ENCODE results near the gene DLK1. TPM values are rescaled to one million over a fixed set of nuclear protein-coding genes. Genes with fewer than 3 reads are reported as not detected.

The DLK1 gene
- total and polyA plus RNA-seq, 2 experiments from 2014 or later, result not detected

GRCh38 chr14:100740196-100740825 is 13.6 kb downstream of the DLK1 start:
- in situ Hi-C loops (cut with MboI), result no loop called here
- Histone ChIP-seq H3K36me3 (ENCODE audit: low read depth) (no peaks in the 10 kb centered on the region), H3K4me2 (ENCODE audit: unreplicated experiment) (no peak overlapping the region)

GRCh38 chr14:100740929-100741328 is 14.2 kb downstream of the DLK1 start:
- Histone ChIP-seq H3K4me2 (ENCODE audit: unreplicated experiment) (no peak overlapping the region), H3K27me3 (replicated peaks; ENCODE audit: insufficient read depth) (no peaks in the 10 kb centered on the region), H3K4me3 (no peak overlapping the region), H3K27ac (no peak overlapping the region), H3K9me2 (ENCODE audit: insufficient read depth) (no peaks in the 10 kb centered on the region), H2AFZ (no peak overlapping the region), H3F3A (ENCODE audit: insufficient read depth) (no peaks in the 10 kb centered on the region), H4K20me1 (ENCODE audit: insufficient read depth) (no peaks in the 10 kb centered on the region), H3K9me3 (ENCODE audit: low read depth) (no peaks in the 10 kb centered on the region), H3K9ac (no peak overlapping the region), H3K36me3 (ENCODE audit: low read depth) (no peaks in the 10 kb centered on the region), H3K79me2 (ENCODE audit: insufficient read depth) (no peaks in the 10 kb centered on the region), H3K4me1 (ENCODE audit: insufficient read depth) (no peaks in the 10 kb centered on the region)
- no peak for TF ChIP-seq EZH2 (IDR thresholded peaks at IDR 0.05; ENCODE audit: insufficient read depth, poor library complexity, severe bottlenecking)
- in situ Hi-C loops (cut with MboI), result no loop called here
- no peak for DNase-seq
- WGBS, 2 experiments (ENCODE audit: low coverage in 1 of 2, low lambda C conversion rate in 2 of 2, missing lambda C conversion rate in 2 of 2), result 89 to 93% methylated on average over 7 of the region's 7 CpGs

More at GRCh38 chr14:100740196-100740825, 13.6 kb downstream of the DLK1 start:
- H3F3A ChIP-seq (ENCODE audit: insufficient read depth), result no peaks in the 10 kb centered on the region
- no peak overlapping the region for H2AFZ ChIP-seq
- no peak overlapping the region for H3K27ac ChIP-seq
- TF ChIP-seq EZH2phosphoT487 (IDR thresholded peaks at IDR 0.05; ENCODE audit: insufficient read depth, low read depth), result no peak
- TF ChIP-seq EZH2 (IDR thresholded peaks at IDR 0.05; ENCODE audit: insufficient read depth, poor library complexity, severe bottlenecking), result no peak
- no peaks in the 10 kb centered on the region for H3K4me1 ChIP-seq (ENCODE audit: insufficient read depth)
- no peaks in the 10 kb centered on the region for H3K9me3 ChIP-seq (ENCODE audit: low read depth)
- H4K20me1 ChIP-seq (ENCODE audit: insufficient read depth), result no peaks in the 10 kb centered on the region
- no peak overlapping the region for H3K9ac ChIP-seq
- DNase-seq, result no peak
- H3K4me3 ChIP-seq, result no peak overlapping the region
- no peaks in the 10 kb centered on the region for H3K27me3 ChIP-seq (replicated peaks; ENCODE audit: insufficient read depth)
- no peaks in the 10 kb centered on the region for H3K9me2 ChIP-seq (ENCODE audit: insufficient read depth)
- 53 to 56% methylated on average over 9 of the region's 9 CpGs for WGBS, 2 experiments (ENCODE audit: low coverage in 1 of 2, low lambda C conversion rate in 2 of 2, missing lambda C conversion rate in 2 of 2)
- no peaks in the 10 kb centered on the region for H3K79me2 ChIP-seq (ENCODE audit: insufficient read depth)

- H3K4me3 ChIP-seq, result no peak overlapping the region
- H3K9me3 ChIP-seq (ENCODE audit: low read depth), result no peaks in the 10 kb centered on the region
- no peak overlapping the region for H2AFZ ChIP-seq
- no peak for TF ChIP-seq EZH2 (IDR thresholded peaks at IDR 0.05; ENCODE audit: insufficient read depth, poor library complexity, severe bottlenecking)
- no peak for TF ChIP-seq EZH2phosphoT487 (IDR thresholded peaks at IDR 0.05; ENCODE audit: insufficient read depth, low read depth)
- no peaks in the 10 kb centered on the region for H3K27me3 ChIP-seq (replicated peaks; ENCODE audit: insufficient read depth)
- no peaks in the 10 kb centered on the region for H3K79me2 ChIP-seq (ENCODE audit: insufficient read depth)
- in situ Hi-C loops (cut with MboI), result no loop called here
- H3K9ac ChIP-seq, result no peak overlapping the region
- 41 to 42% methylated on average over 3 of the region's 3 CpGs for WGBS, 2 experiments (ENCODE audit: low coverage in 1 of 2, low lambda C conversion rate in 2 of 2, missing lambda C conversion rate in 2 of 2)
- no peaks in the 10 kb centered on the region for H3K9me2 ChIP-seq (ENCODE audit: insufficient read depth)
- H3K27ac ChIP-seq, result no peak overlapping the region
- no peaks in the 10 kb centered on the region for H3F3A ChIP-seq (ENCODE audit: insufficient read depth)
- no peaks in the 10 kb centered on the region for H3K36me3 ChIP-seq (ENCODE audit: low read depth)
- H3K4me2 ChIP-seq (ENCODE audit: unreplicated experiment), result no peak overlapping the region
- no peaks in the 10 kb centered on the region for H4K20me1 ChIP-seq (ENCODE audit: insufficient read depth)
- no peak for DNase-seq
- H3K4me1 ChIP-seq (ENCODE audit: insufficient read depth), result 0 out of 2 replicates have a peak, but pooled peaks cover 3% of the 10 kb centered on the region
Measured at GRCh38 chr14:100741966-100742365, 15.3 kb downstream of the DLK1 start.

- Histone ChIP-seq H3K4me2 (ENCODE audit: unreplicated experiment) (no peak overlapping the region), H3K4me3 (no peak overlapping the region), H3K27ac (no peak overlapping the region), H3K79me2 (ENCODE audit: insufficient read depth) (no peaks in the 10 kb centered on the region), H3K27me3 (replicated peaks; ENCODE audit: insufficient read depth) (no peaks in the 10 kb centered on the region), H3K9me3 (ENCODE audit: low read depth) (no peaks in the 10 kb centered on the region), H3K36me3 (ENCODE audit: low read depth) (no peaks in the 10 kb centered on the region), H3K9me2 (ENCODE audit: insufficient read depth) (no peaks in the 10 kb centered on the region), H3F3A (ENCODE audit: insufficient read depth) (peaks cover 9% of the 10 kb centered on the region), H3K9ac (no peak overlapping the region), H2AFZ (no peak overlapping the region), H3K4me1 (ENCODE audit: insufficient read depth) (peaks cover 11% of the 10 kb centered on the region), H4K20me1 (ENCODE audit: insufficient read depth) (no peaks in the 10 kb centered on the region)
- in situ Hi-C loops (cut with MboI), result no loop called here
- no peak for TF ChIP-seq EZH2phosphoT487 (IDR thresholded peaks at IDR 0.05; ENCODE audit: insufficient read depth, low read depth)
- TF ChIP-seq EZH2 (IDR thresholded peaks at IDR 0.05; ENCODE audit: insufficient read depth, poor library complexity, severe bottlenecking), result no peak
- no peak for DNase-seq
Measured at GRCh38 chr14:100746326-100746725, 19.6 kb downstream of the DLK1 start.

Data from GM23248 (cell line).